ENCODE data around the gene QRFP. TPM values are rescaled to one million over a fixed set of nuclear protein-coding genes. Genes with fewer than 3 reads are reported as not detected.

QRFP gene
- total RNA-seq, 4 donors from 2014 or later: not detected

DNA sequence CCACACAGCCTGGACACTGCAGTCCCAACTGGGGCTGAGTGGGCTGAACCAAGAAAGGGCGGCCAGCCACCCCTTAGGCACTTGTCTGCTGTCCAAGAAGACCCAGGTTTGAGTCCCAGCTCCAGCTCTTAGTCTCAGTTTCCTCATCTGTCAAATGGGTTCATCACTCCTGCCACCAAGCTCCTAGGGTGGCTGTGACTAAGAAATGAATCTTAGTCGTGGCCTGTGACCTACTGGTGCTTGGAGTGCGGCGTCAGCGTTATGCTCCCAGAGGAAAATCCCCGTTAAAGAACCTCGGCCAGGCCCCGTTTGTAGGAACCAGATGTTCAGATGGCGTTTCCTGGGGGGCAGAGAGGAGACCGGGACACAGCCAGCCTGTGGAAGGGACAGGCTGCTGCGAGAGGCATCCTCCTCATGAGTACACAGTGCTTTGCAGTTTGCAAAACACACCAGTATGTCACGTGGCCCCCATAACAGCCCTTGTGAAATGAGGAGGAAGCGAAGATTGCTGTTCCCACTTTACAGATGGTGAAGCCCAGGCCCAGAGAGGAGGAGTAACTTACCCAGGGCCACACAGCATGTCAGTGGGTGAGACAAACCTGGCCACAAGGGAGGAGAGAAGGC, 39.1 kb upstream of the QRFP start:
- Histone ChIP-seq H3K27me3 (peaks cover 92% of the 10 kb centered on the region), H3K9me3 (no peaks in the 10 kb centered on the region), H3K27ac (no peak overlapping the region), H3K4me3 (no peak overlapping the region), H3K4me1 (peaks cover 46% of the 10 kb centered on the region), H3K36me3 (no peaks in the 10 kb centered on the region)
- TF ChIP-seq POLR2AphosphoS5 (IDR thresholded peaks at IDR 0.05): no peak
- TF ChIP-seq, protein P1, sequence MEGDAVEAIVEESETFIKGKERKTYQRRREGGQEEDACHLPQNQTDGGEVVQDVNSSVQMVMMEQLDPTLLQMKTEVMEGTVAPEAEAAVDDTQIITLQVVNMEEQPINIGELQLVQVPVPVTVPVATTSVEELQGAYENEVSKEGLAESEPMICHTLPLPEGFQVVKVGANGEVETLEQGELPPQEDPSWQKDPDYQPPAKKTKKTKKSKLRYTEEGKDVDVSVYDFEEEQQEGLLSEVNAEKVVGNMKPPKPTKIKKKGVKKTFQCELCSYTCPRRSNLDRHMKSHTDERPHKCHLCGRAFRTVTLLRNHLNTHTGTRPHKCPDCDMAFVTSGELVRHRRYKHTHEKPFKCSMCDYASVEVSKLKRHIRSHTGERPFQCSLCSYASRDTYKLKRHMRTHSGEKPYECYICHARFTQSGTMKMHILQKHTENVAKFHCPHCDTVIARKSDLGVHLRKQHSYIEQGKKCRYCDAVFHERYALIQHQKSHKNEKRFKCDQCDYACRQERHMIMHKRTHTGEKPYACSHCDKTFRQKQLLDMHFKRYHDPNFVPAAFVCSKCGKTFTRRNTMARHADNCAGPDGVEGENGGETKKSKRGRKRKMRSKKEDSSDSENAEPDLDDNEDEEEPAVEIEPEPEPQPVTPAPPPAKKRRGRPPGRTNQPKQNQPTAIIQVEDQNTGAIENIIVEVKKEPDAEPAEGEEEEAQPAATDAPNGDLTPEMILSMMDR (IDR thresholded peaks at IDR 0.05): no peak
- no peak for TF ChIP-seq POLR2A (IDR thresholded peaks at IDR 0.05)
- no peak for TF ChIP-seq EP300 (IDR thresholded peaks at IDR 0.05)
- no peak for DNase-seq (ENCODE audit: low spot score in 2 of 2)
- WGBS: 93% methylated on average over 6 of the region's 13 CpGs

DNA sequence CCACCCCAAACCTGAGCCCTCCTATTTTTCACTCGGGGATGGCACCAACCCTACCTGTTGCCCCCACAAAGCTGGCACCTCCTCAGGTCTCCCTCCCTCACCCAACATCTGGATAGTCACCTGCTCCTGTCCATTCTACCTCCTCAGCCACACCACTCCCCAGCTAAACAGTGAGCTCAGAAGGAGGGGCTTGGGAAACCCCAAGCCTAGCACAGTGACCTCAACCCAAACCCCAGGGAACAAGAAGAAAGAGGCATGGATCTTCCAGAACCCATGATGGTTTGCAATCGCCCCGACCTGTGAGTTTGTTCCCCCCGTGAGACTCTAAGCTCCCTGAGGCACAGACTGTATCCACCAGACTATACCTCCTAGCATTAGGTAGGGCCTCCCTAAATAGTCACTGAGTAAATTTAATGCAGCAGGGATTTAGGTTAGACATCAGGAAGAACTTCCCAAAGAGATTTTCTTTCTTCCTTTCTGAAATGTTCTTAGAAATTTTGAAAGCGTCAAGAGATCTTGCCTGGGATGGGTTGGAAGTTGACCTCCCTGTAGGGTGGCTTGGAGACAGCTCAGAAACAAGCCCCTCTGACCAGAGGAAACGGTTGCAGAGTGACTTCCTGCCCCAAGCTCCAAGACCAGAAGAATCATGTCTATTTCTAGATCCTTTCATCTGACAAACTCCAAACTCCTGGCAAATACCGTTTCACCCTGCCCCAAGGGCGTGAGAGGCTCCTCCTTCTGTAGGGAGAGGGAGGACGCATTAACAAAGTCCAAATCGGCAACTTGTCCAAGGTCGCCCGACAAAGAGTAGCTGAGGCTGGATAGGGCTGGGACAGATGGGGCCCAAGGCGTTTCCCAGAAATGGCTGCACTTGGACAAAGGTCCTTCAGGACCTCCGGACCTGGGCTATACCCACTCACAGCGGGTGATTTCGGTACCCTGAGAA, 38.4 kb upstream of the QRFP start:
- 56% methylated on average over 15 of the region's 16 CpGs for WGBS
- TF ChIP-seq, protein P1 (IDR thresholded peaks at IDR 0.05): no peak
- no peak for TF ChIP-seq POLR2A (IDR thresholded peaks at IDR 0.05)
- TF ChIP-seq EP300 (IDR thresholded peaks at IDR 0.05): no peak
- no peak for TF ChIP-seq POLR2AphosphoS5 (IDR thresholded peaks at IDR 0.05)
- no peak for DNase-seq (ENCODE audit: low spot score in 2 of 2)
- Histone ChIP-seq H3K27me3 (peaks cover 90% of the 10 kb centered on the region), H3K4me1 (peaks cover 39% of the 10 kb centered on the region), H3K4me3 (no peak overlapping the region), H3K9me3 (no peaks in the 10 kb centered on the region), H3K27ac (no peak overlapping the region), H3K36me3 (no peaks in the 10 kb centered on the region)

DNA sequence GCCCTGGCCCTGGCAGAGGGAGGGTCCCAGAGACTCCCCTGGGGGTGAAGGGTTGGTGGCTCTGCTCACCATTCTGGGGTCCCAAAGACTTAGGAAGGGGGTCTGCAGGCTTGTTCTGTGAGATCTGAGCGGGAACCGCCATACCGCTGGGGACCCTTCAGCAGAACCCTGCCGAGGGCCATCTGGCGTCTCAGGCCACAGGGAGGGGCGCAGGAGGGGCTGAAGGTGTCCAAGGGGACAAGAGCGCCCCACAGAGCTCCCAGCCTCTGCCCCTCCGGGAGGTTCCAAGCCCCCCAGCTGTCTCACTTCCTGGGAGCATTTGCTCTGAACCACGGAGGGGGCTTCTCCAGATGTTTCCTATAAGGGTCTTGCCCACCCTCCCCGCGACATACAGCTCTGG, 37.6 kb upstream of the QRFP start:
- Histone ChIP-seq H3K4me1 (peaks cover 31% of the 10 kb centered on the region), H3K4me3 (no peak overlapping the region), H3K36me3 (no peaks in the 10 kb centered on the region), H3K9me3 (no peaks in the 10 kb centered on the region), H3K27me3 (peaks cover 90% of the 10 kb centered on the region), H3K27ac (no peak overlapping the region)
- 75% methylated on average over 2 of the region's 11 CpGs for WGBS
- TF ChIP-seq, protein P1 (IDR thresholded peaks at IDR 0.05): no peak
- TF ChIP-seq EP300 (IDR thresholded peaks at IDR 0.05) (no peak), POLR2AphosphoS5 (IDR thresholded peaks at IDR 0.05) (no peak), POLR2A (IDR thresholded peaks at IDR 0.05) (no peak)
- DNase-seq (ENCODE audit: low spot score in 2 of 2): no peak

DNA sequence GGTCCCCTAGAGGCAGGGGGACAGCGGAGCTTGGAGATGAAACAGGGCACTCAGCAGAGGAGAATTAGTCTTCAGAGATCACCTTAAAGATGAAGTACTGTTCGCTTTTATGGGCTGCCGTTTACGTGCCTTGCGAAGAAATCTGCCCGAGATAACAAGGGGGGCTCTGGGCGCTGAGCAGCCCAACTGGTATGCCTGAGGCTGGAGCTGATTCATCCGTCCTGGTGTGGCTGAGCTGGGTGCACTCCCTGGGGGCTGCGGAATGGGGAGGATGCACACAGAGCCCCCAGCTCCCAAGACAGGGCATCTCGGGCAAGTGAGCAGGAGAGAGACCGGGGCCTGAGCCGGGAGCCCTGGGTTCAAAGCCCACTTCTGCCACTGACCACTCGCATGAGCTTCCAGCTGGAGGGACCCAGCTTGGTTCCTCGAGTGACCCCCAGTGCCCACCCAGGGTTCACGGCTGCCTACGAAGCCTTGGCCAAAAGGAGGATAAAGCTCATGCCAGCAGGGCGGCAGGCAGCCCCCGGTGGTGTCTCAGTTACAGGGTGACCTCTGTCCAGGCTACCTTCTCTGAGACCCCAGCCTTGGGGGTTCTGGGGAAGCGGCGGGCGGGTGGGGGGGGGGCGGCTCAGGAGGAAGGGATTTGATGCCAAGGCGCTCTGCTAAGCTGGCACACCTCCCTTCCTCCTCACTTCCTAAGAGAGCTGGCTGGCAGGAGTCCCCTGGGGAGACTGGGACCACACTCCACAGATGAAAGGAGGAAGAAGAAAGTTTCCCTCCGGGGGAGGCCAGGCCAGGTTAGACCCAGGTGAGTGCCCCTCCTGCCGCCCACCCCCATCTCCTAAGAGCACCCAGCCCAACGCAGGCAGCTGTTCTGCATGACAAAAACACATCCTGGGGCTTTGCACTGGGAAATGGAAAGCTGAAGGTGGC, 36.8 kb upstream of the QRFP start:
- peaks cover 23% of the 10 kb centered on the region for H3K4me1 ChIP-seq
- no peaks in the 10 kb centered on the region for H3K9me3 ChIP-seq
- H3K36me3 ChIP-seq: no peaks in the 10 kb centered on the region
- peaks cover 81% of the 10 kb centered on the region for H3K27me3 ChIP-seq
- H3K4me3 ChIP-seq: no peak overlapping the region
- TF ChIP-seq EP300 (IDR thresholded peaks at IDR 0.05) (no peak), POLR2A (IDR thresholded peaks at IDR 0.05) (no peak), POLR2AphosphoS5 (IDR thresholded peaks at IDR 0.05) (no peak)
- TF ChIP-seq, protein P1 (IDR thresholded peaks at IDR 0.05): no peak
- WGBS: 11% methylated on average over 10 of the region's 26 CpGs
- DNase-seq (ENCODE audit: low spot score in 2 of 2): no peak
- no peak overlapping the region for H3K27ac ChIP-seq

Measured in suprapubic skin (tissue), 4 donors.